ENCODE data around the gene SYTL3. TPM values are rescaled to one million over a fixed set of nuclear protein-coding genes. Genes with fewer than 3 reads are reported as not detected.

The SYTL3 gene
- total and polyA plus RNA-seq, 2 donors (not counting 1 experiment from before 2014, with no cell fraction given): 1.1 to 5.4 TPM

- no peaks in the 10 kb centered on the region for H3K9me3 Mint-ChIP-seq (ENCODE audit: insufficient read depth)
- intact Hi-C loops (cut with micrococcal nuclease): no loop called here
- Histone ChIP-seq H3K27ac (ENCODE audit: low read length in 2 of 2) (no peak overlapping the region), H3K79me2 (ENCODE audit: control insufficient read depth, insufficient read depth, low read length) (no peaks in the 10 kb centered on the region), H4K20me1 (ENCODE audit: control insufficient read depth, insufficient read depth, low read length, poor library complexity, severe bottlenecking) (peaks cover 5% of the 10 kb centered on the region), H3K27me3 (replicated peaks in 1 of 4; ENCODE audit: control extremely low read depth in 1 of 4, control insufficient read depth in 3 of 4, insufficient read depth in 4 of 4, low read length in 3 of 4) (no peaks in the 10 kb centered on the region), H3K9me3 (ENCODE audit: control extremely low read depth in 1 of 3, control insufficient read depth in 2 of 3, insufficient read depth in 1 of 3, low read length in 2 of 3) (no peaks in the 10 kb centered on the region), H3K4me3 (ENCODE audit: control extremely low read depth in 1 of 5, extremely low read depth in 1 of 5, insufficient read depth in 1 of 5, low read depth in 2 of 5, low read length in 4 of 5) (no peak overlapping the region), H3K36me3 (replicated peaks in 1 of 2; ENCODE audit: control extremely low read depth in 1 of 2, control insufficient read depth in 1 of 2, extremely low read depth in 1 of 2, insufficient read depth in 2 of 2, low read length in 1 of 2) (peaks cover 0 to 1% of the 10 kb centered on the region in 2 experiments), H3K4me1 (ENCODE audit: control insufficient read depth in 2 of 2, insufficient read depth in 2 of 2, low read length in 2 of 2) (no peaks in the 10 kb centered on the region), H2AFZ (ENCODE audit: insufficient read depth, low read depth, low read length, poor library complexity, severe bottlenecking) (no peak overlapping the region), H3K9ac (ENCODE audit: low read length) (no peak overlapping the region), H3K4me2 (replicated peaks; ENCODE audit: low read depth, low read length, poor library complexity, severe bottlenecking) (no peak overlapping the region)
- no peak for ATAC-seq (ENCODE audit: low read depth)
- H3K27ac Mint-ChIP-seq: no peak overlapping the region
- peak; percentile 49 for DNase-seq
- ChIA-PET POLR2A (interaction anchor here (0.6 to 0.7 kb wide), 2 partner anchors 33 to 168 kb away, joined by 3 to 4 read pairs; no protein-coding TSS in a partner anchor), CTCF (no interaction called here)
- no peaks in the 10 kb centered on the region for H3K27me3 Mint-ChIP-seq
- TF ChIP-seq, protein P1, sequence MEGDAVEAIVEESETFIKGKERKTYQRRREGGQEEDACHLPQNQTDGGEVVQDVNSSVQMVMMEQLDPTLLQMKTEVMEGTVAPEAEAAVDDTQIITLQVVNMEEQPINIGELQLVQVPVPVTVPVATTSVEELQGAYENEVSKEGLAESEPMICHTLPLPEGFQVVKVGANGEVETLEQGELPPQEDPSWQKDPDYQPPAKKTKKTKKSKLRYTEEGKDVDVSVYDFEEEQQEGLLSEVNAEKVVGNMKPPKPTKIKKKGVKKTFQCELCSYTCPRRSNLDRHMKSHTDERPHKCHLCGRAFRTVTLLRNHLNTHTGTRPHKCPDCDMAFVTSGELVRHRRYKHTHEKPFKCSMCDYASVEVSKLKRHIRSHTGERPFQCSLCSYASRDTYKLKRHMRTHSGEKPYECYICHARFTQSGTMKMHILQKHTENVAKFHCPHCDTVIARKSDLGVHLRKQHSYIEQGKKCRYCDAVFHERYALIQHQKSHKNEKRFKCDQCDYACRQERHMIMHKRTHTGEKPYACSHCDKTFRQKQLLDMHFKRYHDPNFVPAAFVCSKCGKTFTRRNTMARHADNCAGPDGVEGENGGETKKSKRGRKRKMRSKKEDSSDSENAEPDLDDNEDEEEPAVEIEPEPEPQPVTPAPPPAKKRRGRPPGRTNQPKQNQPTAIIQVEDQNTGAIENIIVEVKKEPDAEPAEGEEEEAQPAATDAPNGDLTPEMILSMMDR (IDR thresholded peaks at IDR 0.05): no peak
- no peak for TF ChIP-seq EZH2 (IDR thresholded peaks at IDR 0.05; ENCODE audit: borderline replicate concordance, insufficient read depth, low read depth, low read length, poor library complexity, severe bottlenecking)
- 67% methylated on average over 18 of the region's 18 CpGs for WGBS (ENCODE audit: insufficient coverage)
- no peak overlapping the region for H3K4me3 Mint-ChIP-seq
- peaks cover 2% of the 10 kb centered on the region for H3K4me1 Mint-ChIP-seq
Measured at GRCh38 chr6:158758941-158759479, 109.2 kb downstream of the SYTL3 start.

DNA sequence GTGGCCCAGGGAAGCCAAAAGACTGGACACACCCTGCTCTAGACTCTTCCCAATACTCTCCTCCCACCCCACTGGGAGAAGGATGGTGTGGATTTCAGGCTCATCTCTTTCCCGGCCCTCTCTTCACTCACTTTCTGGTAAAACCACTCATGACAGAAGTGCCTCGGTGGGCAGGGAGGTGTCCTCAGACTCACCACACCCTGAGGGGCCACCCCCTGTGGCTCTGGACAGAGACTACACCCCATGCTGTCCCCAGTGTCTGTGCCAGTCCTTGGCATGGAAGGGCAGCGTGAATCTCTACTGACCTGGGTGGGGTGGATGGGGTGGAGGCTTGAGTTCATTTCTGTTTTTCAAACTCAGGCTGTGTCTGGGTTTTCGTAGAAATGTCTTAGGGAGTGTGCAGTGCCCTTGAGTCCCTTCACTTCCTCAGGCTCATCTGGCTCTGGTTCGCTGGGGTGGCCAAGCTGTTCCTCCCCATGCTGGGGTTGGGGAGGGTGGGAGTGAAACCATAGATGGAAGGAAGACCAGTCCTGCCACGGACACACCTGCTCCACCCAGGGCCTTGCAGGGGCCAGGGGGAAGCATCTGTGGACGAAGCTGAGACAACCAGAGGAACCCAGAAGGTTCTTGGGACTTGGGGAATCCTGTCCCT is 110.2 kb downstream of the SYTL3 start:
- CTCF ChIA-PET: no interaction called here
- H3K27ac ChIP-seq (ENCODE audit: low read length in 2 of 2): no peak overlapping the region
- no peaks in the 10 kb centered on the region for H3K27me3 ChIP-seq (replicated peaks in 1 of 4; ENCODE audit: control extremely low read depth in 1 of 4, control insufficient read depth in 3 of 4, insufficient read depth in 4 of 4, low read length in 3 of 4)
- no peaks in the 10 kb centered on the region for H3K79me2 ChIP-seq (ENCODE audit: control insufficient read depth, insufficient read depth, low read length)
- WGBS (ENCODE audit: insufficient coverage): 70% methylated on average over 6 of the region's 7 CpGs
- no peak overlapping the region for H3K4me3 ChIP-seq (ENCODE audit: control extremely low read depth in 1 of 5, extremely low read depth in 1 of 5, insufficient read depth in 1 of 5, low read depth in 2 of 5, low read length in 4 of 5)
- H3K4me3 Mint-ChIP-seq: no peak overlapping the region
- DNase-seq: peak; percentile 45
- intact Hi-C loops (cut with micrococcal nuclease): loop anchor here (5.0 kb wide), 2 partner anchors 37 to 43 kb away; no protein-coding TSS in a partner anchor
- peaks cover 5% of the 10 kb centered on the region for H4K20me1 ChIP-seq (ENCODE audit: control insufficient read depth, insufficient read depth, low read length, poor library complexity, severe bottlenecking)
- no peaks in the 10 kb centered on the region for H3K9me3 ChIP-seq (ENCODE audit: control extremely low read depth in 1 of 3, control insufficient read depth in 2 of 3, insufficient read depth in 1 of 3, low read length in 2 of 3)
- POLR2A ChIA-PET: interaction anchor here (0.8 kb wide), 1 partner anchor 44 kb away, joined by 4 read pairs; no protein-coding TSS in a partner anchor
- no peak for TF ChIP-seq EZH2 (IDR thresholded peaks at IDR 0.05; ENCODE audit: borderline replicate concordance, insufficient read depth, low read depth, low read length, poor library complexity, severe bottlenecking)
- TF ChIP-seq, protein P1 (IDR thresholded peaks at IDR 0.05): no peak
- no peaks in the 10 kb centered on the region for H3K27me3 Mint-ChIP-seq
- H3K9me3 Mint-ChIP-seq (ENCODE audit: insufficient read depth): no peaks in the 10 kb centered on the region
- no peak overlapping the region for H3K4me2 ChIP-seq (replicated peaks; ENCODE audit: low read depth, low read length, poor library complexity, severe bottlenecking)
- H3K36me3 ChIP-seq (replicated peaks in 1 of 2; ENCODE audit: control extremely low read depth in 1 of 2, control insufficient read depth in 1 of 2, extremely low read depth in 1 of 2, insufficient read depth in 2 of 2, low read length in 1 of 2): peaks cover 1 to 4% of the 10 kb centered on the region in 2 experiments
- no peak overlapping the region for H3K9ac ChIP-seq (ENCODE audit: low read length)
- H3K27ac Mint-ChIP-seq: no peak overlapping the region
- no peak for ATAC-seq (ENCODE audit: low read depth)
- no peaks in the 10 kb centered on the region for H3K4me1 ChIP-seq (ENCODE audit: control insufficient read depth in 2 of 2, insufficient read depth in 2 of 2, low read length in 2 of 2)
- H3K4me1 Mint-ChIP-seq: peaks cover 2% of the 10 kb centered on the region
- no peak overlapping the region for H2AFZ ChIP-seq (ENCODE audit: insufficient read depth, low read depth, low read length, poor library complexity, severe bottlenecking)

Data from B cell (primary cell).